H9 (cell line): ENCODE results near the gene RBBP4. TPM values are rescaled to one million over a fixed set of nuclear protein-coding genes. Genes with fewer than 3 reads are reported as not detected.
A peak's percentile ranks its signal among the peaks of the same experiment; 100 is the strongest.

Experiments
- DNase-seq: peaks from one replicate; pipeline ENCODE4 v3.0.0-alpha.2; 2017
- H2AFZ ChIP-seq: one replicate; pipeline ENCODE4 v1.6.1; 2013; ENCODE audit warnings: mild to moderate bottlenecking, low read length, control low read depth, moderate library complexity
- H2AK5ac ChIP-seq: 2 replicates; pipeline ENCODE4 v1.6.1; 2013; ENCODE audit warnings: low read length, control low read depth, mixed read lengths; ENCODE audit not compliant: insufficient read length
- H2BK120ac ChIP-seq: one replicate; pipeline ENCODE4 v1.6.1; 2013; ENCODE audit warnings: low read depth, mild to moderate bottlenecking, low read length, control low read depth, inconsistent platforms; ENCODE audit not compliant: poor library complexity, severe bottlenecking
- H2BK12ac ChIP-seq: 2 replicates; pipeline ENCODE4 v1.6.1; 2013; ENCODE audit warnings: low read length, control low read depth, mixed read lengths, low read depth; ENCODE audit not compliant: insufficient read length
- H2BK15ac ChIP-seq: 2 replicates; pipeline ENCODE4 v1.6.1; 2013; ENCODE audit warnings: low read depth, low read length, control low read depth
- H2BK20ac ChIP-seq: one replicate; pipeline ENCODE4 v1.6.1; 2013; ENCODE audit warnings: low read depth, mild to moderate bottlenecking, low read length, control low read depth, inconsistent platforms; ENCODE audit not compliant: poor library complexity, severe bottlenecking
- H2BK5ac ChIP-seq: 2 replicates; pipeline ENCODE4 v1.6.1; 2013; ENCODE audit warnings: low read length, control low read depth, mixed read lengths; ENCODE audit not compliant: insufficient read length
- H3K14ac ChIP-seq: 2 replicates; pipeline ENCODE4 v1.6.1; 2013; ENCODE audit warnings: low read length, control low read depth; ENCODE audit not compliant: insufficient read depth
- H3K18ac ChIP-seq: 2 replicates; pipeline ENCODE4 v1.6.1; 2013; ENCODE audit warnings: low read depth, mild to moderate bottlenecking, mixed read lengths, low read length, control low read depth; ENCODE audit not compliant: insufficient read length
- H3K23ac ChIP-seq: 2 replicates; pipeline ENCODE4 v1.6.1; 2013; ENCODE audit warnings: low read length, control low read depth, mixed read lengths, low read depth; ENCODE audit not compliant: insufficient read length
- H3K23me2 ChIP-seq: 2 replicates; pipeline ENCODE4 v1.6.1; 2013; ENCODE audit warnings: low read depth, mild to moderate bottlenecking, mixed read lengths, low read length, control low read depth; ENCODE audit not compliant: insufficient read length, poor library complexity, severe bottlenecking
- H3K27ac ChIP-seq: 2 replicates; pipeline ENCODE4 v1.5.1; 2013; ENCODE audit warnings: low read length, control low read depth, mixed read lengths, low read depth; ENCODE audit not compliant: insufficient read length
- H3K27me3 ChIP-seq: 2 replicates; pipeline ENCODE4 v1.6.1; 2013; ENCODE audit warnings: low read length, control low read depth, inconsistent platforms; ENCODE audit not compliant: insufficient read depth
- H3K4ac ChIP-seq: 2 replicates; pipeline ENCODE4 v1.6.1; 2013; ENCODE audit warnings: low read depth, mild to moderate bottlenecking, control low read depth, inconsistent platforms, low read length, moderate library complexity
- H3K4me1 ChIP-seq: 2 replicates; pipeline ENCODE4 v1.6.1; 2013; ENCODE audit warnings: low read length, control low read depth, inconsistent platforms; ENCODE audit not compliant: insufficient read depth
- H3K4me2 ChIP-seq: 2 replicates; pipeline ENCODE4 v1.6.1; 2013; ENCODE audit warnings: low read length, control low read depth, mixed read lengths; ENCODE audit not compliant: insufficient read length, insufficient read depth
- H3K56ac ChIP-seq: 2 replicates; pipeline ENCODE4 v1.6.1; 2013; ENCODE audit warnings: low read depth, mild to moderate bottlenecking, mixed read lengths, low read length, control low read depth; ENCODE audit not compliant: insufficient read length
- H3K79me1 ChIP-seq: 2 replicates; pipeline ENCODE4 v1.6.1; 2013; ENCODE audit warnings: low read depth, mild to moderate bottlenecking, moderate library complexity, low read length, control low read depth, inconsistent platforms; ENCODE audit not compliant: insufficient read depth, poor library complexity, severe bottlenecking
- H3K79me2 ChIP-seq: 2 replicates; pipeline ENCODE4 v1.6.1; 2013; ENCODE audit warnings: low read length, control low read depth, inconsistent platforms; ENCODE audit not compliant: insufficient read depth
- H3K9ac ChIP-seq: 2 replicates; pipeline ENCODE4 v1.6.1; 2013; ENCODE audit warnings: low read length, control low read depth, mixed read lengths; ENCODE audit not compliant: insufficient read length; ENCODE audit errors: extremely low read depth
- H3K9me3 ChIP-seq: one replicate; pipeline ENCODE4 v1.6.1; 2013; ENCODE audit warnings: low read depth, low read length, inconsistent platforms; ENCODE audit not compliant: control insufficient read depth
- H3T11ph ChIP-seq: one replicate; pipeline ENCODE4 v1.6.1; 2013; ENCODE audit warnings: mild to moderate bottlenecking, low read length, control low read depth, inconsistent platforms
- H4K20me1 ChIP-seq: one replicate; pipeline ENCODE4 v1.6.1; 2013; ENCODE audit not compliant: control insufficient read depth, insufficient read length, insufficient read depth
- H4K5ac ChIP-seq: 2 replicates; pipeline ENCODE4 v1.6.1; 2013; ENCODE audit warnings: low read depth, mild to moderate bottlenecking, mixed read lengths, low read length, control low read depth; ENCODE audit not compliant: insufficient read length
- H4K8ac ChIP-seq: replicated peaks from 2 replicates; pipeline ENCODE4 v1.6.1; 2013; ENCODE audit warnings: low read length, control low read depth, mixed read lengths, low read depth; ENCODE audit not compliant: insufficient read length
- H4K91ac ChIP-seq: 2 replicates; pipeline ENCODE4 v1.6.1; 2013; ENCODE audit warnings: low read depth, mild to moderate bottlenecking, moderate library complexity, mixed read lengths, low read length, control low read depth; ENCODE audit not compliant: insufficient read length
- H3K27ac Mint-ChIP-seq, 3 experiments: 2 replicates in 2 of 3; 3 replicates in 1 of 3; pipeline ENCODE4 v1.8.0; 2020 to 2021; ENCODE audit warnings: mixed read lengths in 3 of 3, mild to moderate bottlenecking in 1 of 3, moderate library complexity in 1 of 3
- H3K27me3 Mint-ChIP-seq: 2 replicates; pipeline ENCODE4 v1.8.0; 2021; ENCODE audit warnings: low read depth, mild to moderate bottlenecking, moderate library complexity, mixed read lengths
- H3K36me3 Mint-ChIP-seq, 3 experiments: 2 replicates in 2 of 3; 3 replicates in 1 of 3; pipeline ENCODE4 v1.8.0; 2020 to 2021; ENCODE audit warnings: low read depth in 3 of 3, mixed read lengths in 3 of 3; ENCODE audit not compliant: insufficient read depth in 1 of 3
- H3K4me1 Mint-ChIP-seq, 2 experiments: 2 replicates each; pipeline ENCODE4 v1.8.0; 2020; ENCODE audit warnings: mixed read lengths in 2 of 2
- H3K4me3 Mint-ChIP-seq, 2 experiments: 2 replicates in 1 of 2; 3 replicates in 1 of 2; pipeline ENCODE4 v1.8.0; 2020 to 2021; ENCODE audit warnings: mild to moderate bottlenecking in 2 of 2, mixed read lengths in 2 of 2, moderate library complexity in 1 of 2
- H3K9me3 Mint-ChIP-seq, 2 experiments: 2 replicates in 1 of 2; 3 replicates in 1 of 2; pipeline ENCODE4 v1.8.0; 2020; ENCODE audit warnings: mild to moderate bottlenecking in 2 of 2, mixed read lengths in 2 of 2, moderate library complexity in 1 of 2
- WGBS: extraction: QIAGEN DNeasy Blood & Tissue Kit; methylation state at CpG from one replicate; pipeline ENCODE4 v1.1.7; 2013; ENCODE audit warnings: missing lambda C conversion rate, low lambda C conversion rate, mixed read lengths; ENCODE audit not compliant: insufficient read length; ENCODE audit errors: extremely low coverage; 5-methylcytosine and 5-hydroxymethylcytosine counted together
- total RNA-seq: library from RNA; stranded (reverse); gene quantifications from 2 replicates; pipeline ENCODE4 v1.2.1, GENCODE V29; 2021
- TF ChIP-seq, protein P1 (sequence below): fragments of 200-600 bp; sonication (generic); conservative IDR thresholded peaks from 3 replicates; pipeline ENCODE4 v1.8.0; 2021; ENCODE audit warnings: antibody characterized with exemption, mild to moderate bottlenecking

The RBBP4 gene
- total RNA-seq, 1 experiment from 2014 or later, result 416 TPM

GRCh38 chr1:32728413-32729077, 77.5 kb downstream of the RBBP4 start:
- Histone ChIP-seq H3K9me3 (no peaks in the 10 kb centered on the region), H4K5ac (no peak overlapping the region), H3K4me1 (no peaks in the 10 kb centered on the region; the same call in 1 of the 2 replicates), H2BK15ac (no peak overlapping the region), H3K14ac (no peak overlapping the region), H2BK5ac (no peak overlapping the region), H3K18ac (no peak overlapping the region), H3K79me1 (no peaks in the 10 kb centered on the region), H2BK20ac (no peak overlapping the region), H4K20me1 (no peaks in the 10 kb centered on the region), H2BK12ac (no peak overlapping the region), H3K23me2 (no peaks in the 10 kb centered on the region), H2AK5ac (no peak overlapping the region), H3T11ph (no peak overlapping the region), H4K91ac (no peak overlapping the region), H3K56ac (no peak overlapping the region), H3K4me2 (no peak overlapping the region), H4K8ac (no peak overlapping the region), H3K9ac (no peak overlapping the region), H3K27ac (no peak overlapping the region), H3K27me3 (no peaks in the 10 kb centered on the region), H3K79me2 (no peaks in the 10 kb centered on the region), H2AFZ (no peak overlapping the region), H3K23ac (no peak overlapping the region), H2BK120ac (no peak overlapping the region), H3K4ac (no peak overlapping the region)
- H3K4me3 Mint-ChIP-seq, result no peak overlapping the region
- peak overlapping the region in 1 of 3 experiments; percentile 79; a peak in 1 of 7 replicates for H3K27ac Mint-ChIP-seq
- no CpG with 5 or more reads among the region's 7 CpGs for WGBS
- H3K27me3 Mint-ChIP-seq, result peaks cover 17% of the 10 kb centered on the region
- TF ChIP-seq, protein P1, sequence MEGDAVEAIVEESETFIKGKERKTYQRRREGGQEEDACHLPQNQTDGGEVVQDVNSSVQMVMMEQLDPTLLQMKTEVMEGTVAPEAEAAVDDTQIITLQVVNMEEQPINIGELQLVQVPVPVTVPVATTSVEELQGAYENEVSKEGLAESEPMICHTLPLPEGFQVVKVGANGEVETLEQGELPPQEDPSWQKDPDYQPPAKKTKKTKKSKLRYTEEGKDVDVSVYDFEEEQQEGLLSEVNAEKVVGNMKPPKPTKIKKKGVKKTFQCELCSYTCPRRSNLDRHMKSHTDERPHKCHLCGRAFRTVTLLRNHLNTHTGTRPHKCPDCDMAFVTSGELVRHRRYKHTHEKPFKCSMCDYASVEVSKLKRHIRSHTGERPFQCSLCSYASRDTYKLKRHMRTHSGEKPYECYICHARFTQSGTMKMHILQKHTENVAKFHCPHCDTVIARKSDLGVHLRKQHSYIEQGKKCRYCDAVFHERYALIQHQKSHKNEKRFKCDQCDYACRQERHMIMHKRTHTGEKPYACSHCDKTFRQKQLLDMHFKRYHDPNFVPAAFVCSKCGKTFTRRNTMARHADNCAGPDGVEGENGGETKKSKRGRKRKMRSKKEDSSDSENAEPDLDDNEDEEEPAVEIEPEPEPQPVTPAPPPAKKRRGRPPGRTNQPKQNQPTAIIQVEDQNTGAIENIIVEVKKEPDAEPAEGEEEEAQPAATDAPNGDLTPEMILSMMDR, result no peak
- no peaks in the 10 kb centered on the region for H3K9me3 Mint-ChIP-seq
- no peak for DNase-seq
- no peaks in the 10 kb centered on the region for H3K36me3 Mint-ChIP-seq
- peaks cover 20 to 24% of the 10 kb centered on the region in 2 experiments for H3K4me1 Mint-ChIP-seq
